GM19467 (cell line): Measurements from ENCODE around the gene KIAA0930.

Experiments used
- ATAC-seq: cut with Tn5 transposase; IDR thresholded peaks from one replicate; pipeline ENCODE4 v1.9.1; 2021; ENCODE audit warnings: mild to moderate bottlenecking, moderate library complexity; ENCODE audit not compliant: unreplicated experiment

Gene KIAA0930

GRCh38 chr22:45185718-45186514 lies 54.8 kb downstream of the KIAA0930 start:
- ATAC-seq, result no peak

GRCh38 chr22:45183974-45184373 lies 56.7 kb downstream of the KIAA0930 start:
- no peak for ATAC-seq

- ATAC-seq, result no peak
Observed at GRCh38 chr22:45181766-45182165, 58.9 kb downstream of the KIAA0930 start.

- no peak for ATAC-seq
Observed at GRCh38 chr22:45181240-45181639, 59.5 kb downstream of the KIAA0930 start.

- ATAC-seq, result no peak
Observed at GRCh38 chr22:45180146-45180679, 60.5 kb downstream of the KIAA0930 start.

- ATAC-seq, result no peak
Observed at GRCh38 chr22:45179276-45180049, 61.2 kb downstream of the KIAA0930 start.

- no peak for ATAC-seq
Observed at GRCh38 chr22:45172881-45173585, 67.7 kb downstream of the KIAA0930 start.

- ATAC-seq, result no peak
Observed at GRCh38 chr22:45171830-45172229, 68.9 kb downstream of the KIAA0930 start.

GRCh38 chr22:45169591-45170466 lies 70.9 kb downstream of the KIAA0930 start:
- ATAC-seq, result no peak

GRCh38 chr22:45166932-45167331 lies 73.8 kb downstream of the KIAA0930 start:
- no peak for ATAC-seq

GRCh38 chr22:45164270-45165088 lies 76.2 kb downstream of the KIAA0930 start:
- peak; percentile 26 for ATAC-seq

GRCh38 chr22:45163451-45164269 lies 77.0 kb downstream of the KIAA0930 start, which contains the start of gene NUP50:
TSS of gene NUP50 (plus strand) at chr22:45163925. CDS start at chr22:45168178, 4,253 bp downstream.
- ATAC-seq, result peak; percentile 85

- ATAC-seq, result no peak
Observed at GRCh38 chr22:45163099-45163450, 77.6 kb downstream of the KIAA0930 start.

- no peak for ATAC-seq
Observed at GRCh38 chr22:45162531-45162930, 78.2 kb downstream of the KIAA0930 start.

- no peak for ATAC-seq
Observed at GRCh38 chr22:45159652-45160462, 80.8 kb downstream of the KIAA0930 start.

GRCh38 chr22:45157907-45158306 lies 82.8 kb downstream of the KIAA0930 start:
- no peak for ATAC-seq

GRCh38 chr22:45155050-45155840 lies 85.4 kb downstream of the KIAA0930 start:
- ATAC-seq, result no peak
